ENCODE results near the gene S100A2.

The S100A2 gene

DNA sequence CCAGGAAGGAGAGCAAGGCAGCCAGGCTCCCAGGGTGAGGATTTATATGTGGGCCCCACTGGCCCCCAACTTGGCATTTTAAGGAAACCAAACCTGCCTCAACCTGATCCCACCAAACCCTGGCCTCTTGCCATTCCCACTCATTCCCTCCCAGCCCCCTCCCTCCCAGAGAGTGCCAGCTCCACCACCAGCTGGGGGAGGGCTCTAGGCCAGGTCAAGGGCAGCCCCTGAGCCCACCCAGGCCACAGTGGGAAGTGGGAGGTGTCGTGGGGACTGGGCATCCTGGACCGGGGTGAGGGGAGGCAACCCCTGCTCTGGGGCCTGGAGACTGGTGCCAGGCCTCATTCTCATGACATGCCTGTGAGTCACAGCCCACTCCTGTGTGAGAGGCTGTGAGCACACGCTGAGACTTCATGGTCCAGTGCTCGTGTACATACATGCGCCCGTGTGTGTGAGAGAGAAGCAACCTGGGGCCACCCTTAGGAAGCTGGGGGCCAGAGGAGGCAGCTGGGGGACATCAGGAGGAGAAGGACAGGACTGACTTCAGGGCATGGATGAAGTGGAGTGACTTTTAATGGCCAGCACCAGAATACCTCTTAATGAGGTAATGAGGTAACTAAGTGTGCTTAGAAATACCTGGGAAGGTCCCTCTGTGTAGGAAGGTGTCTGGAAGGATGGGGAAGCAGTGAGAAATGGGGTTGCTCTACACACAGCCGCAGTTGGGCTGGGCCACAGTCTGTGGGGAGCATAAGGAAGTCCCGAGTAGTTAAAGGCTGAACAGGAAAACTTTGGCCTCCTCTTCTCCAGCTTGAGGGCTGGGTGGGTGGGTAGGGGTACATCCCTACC is at the start of gene S100A2:
S100A2 (minus strand) TSS at position 316 of the 846 bp plus-strand sequence. CDS start 1,967 bp downstream, outside the sequence.
- peak within 1 kb of the TSS; percentile 100 for H3K27ac ChIP-seq
- DNase-seq (ENCODE audit: low read depth, low spot score), result peak; percentile 99

- DNase-seq (ENCODE audit: low read depth, low spot score), result no peak
- peak overlapping the region; percentile 100 for H3K27ac ChIP-seq
These were observed 49.8 kb upstream of the S100A2 start for GRCh38 chr1:153615406-153615805.

DNA sequence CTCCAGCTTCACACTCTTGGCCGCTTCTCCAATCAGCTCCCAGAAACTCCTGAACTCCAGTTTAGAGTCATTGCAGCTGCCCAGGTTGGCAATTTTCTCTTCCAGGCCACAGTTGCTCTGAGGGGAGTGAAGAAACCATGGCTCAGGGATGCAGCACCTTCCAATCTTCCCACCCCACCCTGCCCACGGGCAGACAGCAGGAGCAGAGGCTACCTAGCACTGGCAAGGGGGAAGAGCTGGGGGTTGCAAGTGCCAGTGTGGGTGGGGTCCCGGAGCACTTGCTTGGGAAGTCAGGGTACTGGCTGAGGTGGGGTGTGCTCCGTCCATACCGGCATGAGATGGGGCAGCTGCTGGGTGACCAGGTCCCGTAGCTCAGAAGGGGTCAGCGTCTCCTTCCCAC is 49.3 kb upstream of the S100A2 start:
- no peak for DNase-seq (ENCODE audit: low read depth, low spot score)
- peak overlapping the region; percentile 100 for H3K27ac ChIP-seq

- peak overlapping the region; percentile 100 for H3K27ac ChIP-seq
- DNase-seq (ENCODE audit: low read depth, low spot score), result no peak
These were observed 48.7 kb upstream of the S100A2 start for GRCh38 chr1:153614189-153614900.

GRCh38 chr1:153613406-153613805 is 47.8 kb upstream of the S100A2 start:
- DNase-seq (ENCODE audit: low read depth, low spot score), result no peak
- H3K27ac ChIP-seq, result peak overlapping the region; percentile 100

DNA sequence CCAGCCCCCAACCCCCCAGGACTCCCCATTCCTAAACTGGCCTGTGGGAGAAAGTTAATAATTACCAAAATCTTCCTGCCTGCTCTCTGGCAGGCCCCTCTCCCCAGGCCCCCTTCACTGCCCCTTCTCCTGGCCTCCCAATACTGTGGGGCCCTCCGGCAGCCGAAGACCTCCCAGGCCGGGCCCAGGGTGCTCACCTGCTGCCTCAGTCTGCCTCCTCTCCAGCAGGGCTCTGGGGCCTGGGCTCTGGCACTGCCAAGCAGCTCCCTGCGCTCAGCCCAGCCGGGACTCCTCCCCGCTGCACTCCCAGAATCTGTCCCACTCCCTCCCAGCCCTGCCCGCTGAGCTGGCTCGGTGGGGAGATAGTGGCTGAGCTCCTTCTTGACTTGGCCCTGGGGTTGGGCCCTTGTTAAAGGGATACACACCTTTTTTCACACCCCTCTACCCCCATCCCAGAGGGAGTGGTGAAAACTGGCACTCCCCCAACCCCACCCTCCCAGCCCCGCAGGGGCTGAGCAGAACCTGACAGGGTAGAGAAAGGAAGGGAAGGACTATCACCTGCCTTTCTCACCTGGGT is 47.2 kb upstream of the S100A2 start, which contains the start of gene S100A16:
S100A16 (minus strand) TSS at position 383 of the 577 bp plus-strand sequence. CDS start 4,986 bp downstream, outside the sequence.
- peak within 1 kb of the TSS; percentile 100 for H3K27ac ChIP-seq
- DNase-seq (ENCODE audit: low read depth, low spot score), result peak; percentile 66

- H3K27ac ChIP-seq, result peak overlapping the region; percentile 100
- DNase-seq (ENCODE audit: low read depth, low spot score), result no peak
These were observed 46.6 kb upstream of the S100A2 start for GRCh38 chr1:153612111-153612754.

GRCh38 chr1:153611356-153611755 is 45.7 kb upstream of the S100A2 start:
- no peak for DNase-seq (ENCODE audit: low read depth, low spot score)
- H3K27ac ChIP-seq, result peak overlapping the region; percentile 100

GRCh38 chr1:153610811-153611301 is 45.2 kb upstream of the S100A2 start:
- peak overlapping the region; percentile 100 for H3K27ac ChIP-seq
- DNase-seq (ENCODE audit: low read depth, low spot score), result peak; percentile 56

DNA sequence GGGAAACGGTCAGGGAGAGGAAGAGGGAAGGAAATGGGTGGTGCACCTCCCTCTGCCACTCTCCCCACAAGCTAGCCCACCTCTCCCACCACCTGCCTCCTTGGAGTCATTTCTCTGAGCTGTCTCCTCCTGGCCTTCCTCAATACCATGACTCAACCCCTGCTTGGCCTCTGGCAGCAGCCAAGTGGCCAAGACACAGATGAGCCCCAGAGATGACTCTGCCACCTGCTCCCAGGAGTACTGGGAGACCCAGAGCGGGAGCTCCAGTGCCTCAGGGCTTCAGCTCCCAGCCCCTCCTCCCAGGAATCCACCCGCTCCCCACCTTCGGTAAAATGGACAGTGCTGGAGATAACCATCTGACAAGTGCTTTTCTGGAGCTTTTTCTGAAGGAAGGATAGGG is 44.7 kb upstream of the S100A2 start:
- H3K27ac ChIP-seq, result peak overlapping the region; percentile 100
- DNase-seq (ENCODE audit: low read depth, low spot score), result no peak

- no peak for DNase-seq (ENCODE audit: low read depth, low spot score)
- H3K27ac ChIP-seq, result peak overlapping the region; percentile 100
These were observed 43.9 kb upstream of the S100A2 start for GRCh38 chr1:153609585-153609907.

DNA sequence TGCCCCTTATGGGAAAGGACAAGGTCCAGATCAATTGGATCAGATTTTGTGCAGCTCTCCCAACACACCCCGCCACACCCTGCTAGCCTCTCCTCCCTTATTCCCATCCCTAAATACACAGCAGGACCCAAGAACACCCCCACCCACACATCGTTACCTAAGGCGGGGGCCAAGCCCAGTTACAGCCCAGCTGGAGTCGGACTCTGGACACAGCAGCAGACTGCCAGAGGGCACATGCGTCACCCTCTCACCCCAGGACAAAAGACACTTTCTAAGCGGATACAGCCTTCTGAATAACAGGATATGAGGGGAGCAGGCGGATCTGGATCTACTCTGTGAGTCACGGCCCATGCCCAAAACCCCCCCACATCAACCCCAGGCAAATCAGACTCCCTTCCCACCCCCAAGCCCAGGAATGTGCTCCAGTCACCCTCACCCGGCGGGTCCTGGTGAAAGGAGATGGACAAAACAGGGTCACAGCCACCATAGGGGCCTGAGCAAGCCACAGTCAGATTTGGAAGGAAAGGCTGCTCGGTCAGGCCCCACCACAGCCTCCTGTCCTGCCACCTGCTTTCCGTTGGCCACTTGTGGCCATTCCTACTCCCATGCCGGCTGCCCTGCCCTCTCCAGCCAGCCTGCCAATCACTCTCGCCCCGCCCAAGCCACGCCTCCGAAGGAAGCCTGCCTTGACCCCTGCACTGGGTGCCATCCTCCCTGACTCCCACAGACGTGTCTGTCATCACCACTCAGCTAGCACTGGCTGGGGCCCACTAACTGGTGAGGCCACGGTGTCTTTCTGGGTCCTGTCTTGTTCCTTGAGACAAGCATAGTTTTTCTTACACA is 43.3 kb upstream of the S100A2 start:
- peak; percentile 86 for DNase-seq (ENCODE audit: low read depth, low spot score)
- H3K27ac ChIP-seq, result peak overlapping the region; percentile 100

DNA sequence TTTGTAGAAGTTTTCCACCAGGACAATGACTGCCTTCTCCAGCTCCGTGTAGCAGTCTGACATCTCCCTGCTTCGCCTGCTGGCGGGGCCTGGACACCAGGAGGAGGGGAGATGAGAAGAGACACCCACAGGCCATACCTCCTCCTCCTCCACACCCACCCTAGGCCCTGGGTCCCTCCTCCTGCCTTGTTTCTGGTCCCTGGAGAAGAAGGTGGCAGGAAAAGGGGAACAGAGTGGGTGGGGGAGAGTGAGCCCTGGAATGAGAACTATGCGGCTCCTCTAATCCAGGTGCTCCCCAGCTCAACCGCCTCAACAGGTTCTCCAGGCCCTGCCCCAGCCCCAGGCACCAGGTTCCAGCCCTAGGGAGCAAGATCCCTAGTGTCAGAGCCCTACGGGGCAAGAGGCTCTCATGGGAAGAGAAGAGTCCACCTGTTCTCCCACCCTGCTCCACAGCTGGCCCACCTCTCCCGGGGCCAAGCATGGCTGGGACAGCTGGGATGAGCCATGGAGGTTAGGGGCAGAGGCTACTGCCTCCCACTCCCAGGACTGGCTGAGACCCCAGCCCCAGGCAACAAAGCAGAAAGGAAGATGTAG is 42.5 kb upstream of the S100A2 start:
- H3K27ac ChIP-seq, result peak overlapping the region; percentile 100

GRCh38 chr1:153607381-153607780 is 41.7 kb upstream of the S100A2 start:
- H3K27ac ChIP-seq, result peak overlapping the region; percentile 100
- no peak for DNase-seq (ENCODE audit: low read depth, low spot score)

More for the DNA sequence above, 42.5 kb upstream of the S100A2 start:
- no peak for DNase-seq (ENCODE audit: low read depth, low spot score)

- no peak for DNase-seq (ENCODE audit: low read depth, low spot score)
These were observed 40.5 kb upstream of the S100A2 start for GRCh38 chr1:153606194-153606593.

GRCh38 chr1:153602749-153603148 is 37.1 kb upstream of the S100A2 start:
- DNase-seq (ENCODE audit: low read depth, low spot score), result no peak

More at GRCh38 chr1:153606194-153606593, 40.5 kb upstream of the S100A2 start:
- H3K27ac ChIP-seq, result peak overlapping the region; percentile 100

DNA sequence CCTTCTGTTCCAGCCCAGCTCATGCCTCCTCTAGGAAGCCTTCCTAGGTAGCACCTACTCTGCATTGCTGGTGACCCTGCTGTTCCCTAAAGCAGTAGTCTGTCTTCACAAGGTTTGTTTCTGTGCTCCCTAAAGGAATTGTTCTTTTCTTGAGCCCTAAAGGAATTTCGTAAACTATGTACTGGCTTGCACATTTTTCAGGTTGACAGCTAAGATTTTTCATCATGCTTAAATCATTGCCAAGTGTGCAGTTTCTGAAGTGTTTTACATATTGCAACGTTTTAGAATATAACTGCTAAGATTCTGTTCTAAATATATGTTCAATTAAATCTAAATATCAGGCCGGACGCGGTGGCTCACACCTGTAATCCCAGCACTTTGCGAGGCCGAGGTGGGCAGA is 34.2 kb upstream of the S100A2 start:
- peak overlapping the region; percentile 50 for H3K27ac ChIP-seq

More at GRCh38 chr1:153602749-153603148, 37.1 kb upstream of the S100A2 start:
- peak overlapping the region; percentile 100 for H3K27ac ChIP-seq

DNA sequence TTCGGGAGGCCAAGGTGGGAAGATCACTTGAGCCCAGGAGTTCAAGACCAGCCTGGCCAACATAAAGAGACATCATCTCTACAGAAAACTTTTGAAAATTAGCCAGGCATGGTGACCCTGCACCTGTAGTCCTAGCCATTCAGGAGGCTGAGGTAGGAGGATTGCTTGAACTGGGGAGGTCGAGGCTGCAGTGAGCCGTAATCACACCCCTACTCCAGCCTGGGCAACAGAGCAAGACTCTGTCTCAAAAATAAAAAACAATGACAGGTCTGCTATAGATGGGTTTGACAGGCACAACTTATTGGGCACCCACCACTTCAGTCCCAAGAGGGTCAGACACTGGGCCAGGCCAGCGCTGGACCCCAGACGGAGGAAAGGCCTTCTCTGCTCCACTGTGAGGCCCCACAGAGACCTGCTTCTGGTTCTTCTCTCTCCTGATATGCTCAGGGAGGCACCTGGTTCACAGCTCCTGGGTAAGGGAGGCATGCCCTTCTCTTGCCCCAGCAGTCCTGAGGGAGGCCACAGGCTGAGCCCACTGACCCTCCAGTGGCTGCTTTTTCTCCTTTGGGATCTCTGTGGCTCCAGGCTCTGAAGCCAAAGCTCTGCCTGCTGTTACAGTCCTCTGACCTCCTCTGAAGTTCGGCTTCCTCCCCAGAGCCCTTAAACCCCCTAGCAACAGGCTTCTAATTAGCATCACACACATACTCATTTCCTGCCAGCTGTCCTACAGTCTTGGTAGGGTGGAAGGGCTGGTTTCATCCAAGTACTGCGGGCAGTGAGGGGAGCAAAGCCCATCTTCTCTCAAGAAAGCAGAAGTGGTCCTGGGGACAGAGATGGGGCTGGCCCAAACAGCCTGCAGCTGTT is 32.9 kb upstream of the S100A2 start:
- DNase-seq (ENCODE audit: low read depth, low spot score), result no peak
- H3K27ac ChIP-seq, result peak overlapping the region; percentile 50

More for the DNA sequence above, 34.2 kb upstream of the S100A2 start:
- DNase-seq (ENCODE audit: low read depth, low spot score), result no peak

All from epithelial cell of prostate (primary cell).